HG03457 (cell line): ENCODE measurements around the gene GRIK4.

Experiments used
- ATAC-seq: cut with Tn5 transposase; IDR thresholded peaks from one replicate; pipeline ENCODE4 v1.9.1; 2021; ENCODE audit warnings: moderate number of reproducible peaks; ENCODE audit not compliant: unreplicated experiment

GRIK4 gene

DNA sequence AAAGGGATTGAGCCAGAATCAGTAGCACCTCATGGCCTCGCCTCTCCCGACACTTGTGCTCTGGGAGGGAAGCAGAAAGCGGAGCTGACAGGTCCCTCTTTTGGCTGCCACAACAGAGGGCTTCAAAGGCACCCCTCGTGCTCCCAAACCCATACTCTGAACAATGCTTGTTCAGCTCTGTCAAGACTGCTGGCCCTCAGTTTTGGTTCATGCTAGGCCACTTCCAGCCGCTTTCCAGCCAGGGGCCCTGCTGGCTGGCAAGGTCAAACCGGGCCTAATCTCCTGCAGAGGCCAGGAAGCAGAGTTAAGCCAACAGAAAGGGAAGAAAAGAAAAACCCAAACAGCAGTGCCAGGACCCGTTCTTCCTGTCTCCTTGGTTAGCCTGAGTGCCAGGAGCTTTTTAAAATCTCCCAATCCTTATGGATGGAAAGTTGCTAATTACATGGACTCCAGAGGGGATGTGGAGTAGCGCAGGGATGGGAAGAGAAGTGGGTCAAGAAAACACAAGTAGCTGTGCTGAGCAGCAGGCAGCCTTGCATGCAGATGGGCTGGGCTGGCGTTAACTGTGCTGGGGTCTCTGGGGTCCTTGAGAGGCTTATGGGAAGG lies 150.6 kb downstream of the GRIK4 start:
- no peak for ATAC-seq

DNA sequence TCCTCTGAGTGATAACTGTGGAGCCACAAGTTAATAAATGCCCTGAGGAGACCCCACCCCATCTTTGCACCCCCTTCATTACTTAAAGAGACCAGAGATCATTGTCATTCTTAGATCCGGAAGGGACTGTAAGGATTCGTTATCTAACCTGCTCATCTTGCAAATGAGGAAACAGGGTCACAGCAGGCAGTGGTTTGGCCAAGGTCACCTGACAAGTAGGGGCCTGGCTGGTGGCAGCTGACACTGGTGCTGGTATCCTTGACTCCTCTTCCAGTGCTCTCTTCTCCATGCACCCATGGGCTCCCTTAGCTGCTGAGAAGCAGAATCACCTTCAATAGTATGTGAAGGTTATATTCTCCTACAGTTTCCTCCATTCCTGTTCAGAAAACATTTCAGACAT lies 151.6 kb downstream of the GRIK4 start:
- ATAC-seq: no peak

DNA sequence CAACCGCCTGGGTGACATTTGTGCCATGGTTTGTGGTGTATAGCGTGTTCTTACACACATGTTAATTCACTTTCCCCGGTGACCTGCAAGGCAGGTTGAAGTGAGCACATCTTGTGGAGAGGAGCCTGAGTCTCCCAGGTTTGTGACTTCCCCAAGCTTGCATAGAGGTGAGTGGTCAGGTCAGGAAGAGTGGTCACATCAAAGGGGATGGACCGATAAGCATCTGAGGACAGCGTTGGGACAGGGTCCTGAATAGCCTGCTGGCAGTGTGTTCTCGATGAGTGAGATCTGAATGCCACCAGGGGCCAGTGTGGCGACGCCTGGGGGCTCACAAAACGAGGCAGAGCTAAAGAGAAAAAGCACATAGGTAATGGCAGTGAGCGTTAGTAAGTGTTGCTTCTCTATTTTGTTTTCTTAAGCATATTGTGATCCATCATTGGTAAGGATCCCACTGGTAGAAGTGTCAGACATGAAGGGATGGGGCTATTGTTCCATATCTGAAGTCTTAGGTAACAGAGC lies 154.6 kb downstream of the GRIK4 start:
- no peak for ATAC-seq

DNA sequence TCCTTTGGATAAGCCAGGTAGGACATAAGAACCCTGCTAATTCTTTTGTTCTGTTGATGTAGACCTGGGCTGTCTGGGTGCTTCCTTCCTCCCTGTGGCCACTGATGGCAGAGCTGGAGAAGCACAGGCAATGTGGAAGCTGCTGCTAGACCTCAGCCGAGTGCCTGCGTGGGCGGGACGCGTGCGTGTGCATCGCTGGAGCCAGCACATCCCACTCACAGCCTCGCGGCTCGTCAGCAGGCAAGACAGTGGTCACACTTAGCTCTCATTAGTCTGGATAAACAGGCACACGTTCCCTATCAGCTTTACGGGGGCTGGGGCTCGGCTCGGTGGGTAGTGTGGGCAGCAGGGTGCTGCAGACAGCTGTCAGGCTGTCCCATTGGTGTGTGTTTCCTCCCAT lies 155.7 kb downstream of the GRIK4 start:
- ATAC-seq: no peak

DNA sequence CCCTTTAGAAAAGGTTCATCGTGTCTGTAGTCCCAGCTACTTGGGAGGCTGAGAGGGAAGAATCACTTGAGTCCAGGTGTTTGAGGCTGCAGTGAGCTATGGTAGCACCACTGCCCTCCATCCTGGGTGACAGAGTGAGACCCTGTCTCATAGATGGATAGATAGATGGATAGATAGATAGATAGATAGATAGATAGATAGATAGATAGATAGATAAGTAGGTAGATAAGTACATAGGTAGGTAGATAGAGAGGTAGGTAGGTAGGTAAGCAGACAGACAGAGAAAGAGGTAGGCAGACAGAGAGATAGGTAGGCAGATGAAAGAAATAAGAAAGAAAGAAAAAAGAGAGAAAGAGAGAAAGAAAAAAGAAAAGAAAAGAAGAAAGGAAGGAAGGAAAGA lies 156.4 kb downstream of the GRIK4 start:
- no peak for ATAC-seq

DNA sequence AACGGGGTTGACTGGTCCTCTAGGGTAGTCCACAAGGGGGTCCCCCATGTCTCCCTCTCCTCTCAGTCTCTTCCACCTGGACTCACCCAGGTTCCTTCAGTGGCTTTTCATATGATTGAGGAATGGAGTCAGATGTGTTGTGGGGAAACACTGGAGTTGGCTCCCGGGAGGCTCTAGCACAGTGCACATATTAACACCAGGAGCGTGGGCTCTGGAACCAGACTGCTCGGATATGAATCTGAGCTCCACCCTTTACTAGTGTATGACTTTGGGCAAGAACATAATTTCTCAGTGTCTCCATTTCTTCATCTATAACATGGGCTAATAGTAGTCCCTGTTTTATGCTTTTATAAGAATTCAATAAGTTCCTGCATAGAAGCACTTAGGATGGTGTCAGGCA lies 157.0 kb downstream of the GRIK4 start:
- no peak for ATAC-seq

DNA sequence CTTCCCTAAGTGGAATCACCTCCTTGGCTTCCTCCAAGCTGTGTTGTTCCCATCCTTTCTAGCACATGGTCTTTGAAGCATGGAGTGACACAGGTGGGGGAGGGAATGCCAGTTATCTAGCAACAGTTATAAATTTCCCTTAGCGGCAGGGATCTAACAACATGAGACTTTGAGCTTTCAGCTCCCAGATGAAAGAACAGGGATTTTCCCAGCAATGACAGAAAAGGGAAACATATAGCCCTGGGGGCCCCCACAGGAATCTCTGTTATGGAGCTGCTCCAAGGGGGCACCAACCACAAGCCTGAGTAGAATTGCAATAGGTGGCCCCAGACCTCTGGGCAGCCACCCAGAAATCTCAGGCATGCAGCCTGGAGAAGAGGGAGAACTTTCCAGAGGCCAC lies 163.0 kb downstream of the GRIK4 start:
- ATAC-seq: no peak

DNA sequence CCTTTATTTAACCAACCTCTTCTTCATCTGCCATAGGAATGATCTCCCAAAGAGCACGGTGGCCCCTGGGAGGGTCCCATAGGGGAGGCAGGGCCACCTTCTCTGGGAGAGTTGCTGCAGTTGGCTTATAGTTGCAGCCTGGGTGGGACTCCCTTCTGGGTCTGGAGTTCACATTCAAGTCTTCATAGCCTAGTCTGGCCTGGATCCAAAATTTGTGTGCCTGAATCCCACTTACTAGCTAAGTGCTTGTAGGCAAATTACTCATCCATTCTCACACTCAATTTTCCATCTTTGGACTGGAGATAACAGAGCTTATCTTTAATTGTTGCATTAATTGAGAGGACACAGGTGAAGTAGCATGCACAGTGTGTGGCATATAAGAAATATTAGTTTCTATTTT lies 163.6 kb downstream of the GRIK4 start:
- ATAC-seq: no peak

DNA sequence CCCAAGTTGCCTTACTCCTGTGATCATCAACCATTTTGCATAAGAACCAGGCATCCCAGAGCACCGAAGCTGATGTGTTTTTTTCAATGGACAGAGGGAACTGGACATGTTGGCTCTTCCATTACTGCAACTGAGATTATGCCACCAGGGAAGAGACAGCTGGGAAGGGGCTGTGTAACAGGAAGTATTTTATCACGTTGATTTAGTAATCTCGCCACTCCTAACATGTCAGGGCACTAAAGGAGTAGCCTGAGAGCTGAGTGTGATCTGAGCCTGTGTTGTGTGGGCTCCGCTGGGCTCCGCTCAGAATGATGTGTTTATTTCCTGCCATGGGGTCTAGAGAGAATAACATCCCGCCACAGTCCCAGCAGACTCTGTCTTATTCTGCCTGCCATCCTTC lies 165.4 kb downstream of the GRIK4 start:
- ATAC-seq: no peak

DNA sequence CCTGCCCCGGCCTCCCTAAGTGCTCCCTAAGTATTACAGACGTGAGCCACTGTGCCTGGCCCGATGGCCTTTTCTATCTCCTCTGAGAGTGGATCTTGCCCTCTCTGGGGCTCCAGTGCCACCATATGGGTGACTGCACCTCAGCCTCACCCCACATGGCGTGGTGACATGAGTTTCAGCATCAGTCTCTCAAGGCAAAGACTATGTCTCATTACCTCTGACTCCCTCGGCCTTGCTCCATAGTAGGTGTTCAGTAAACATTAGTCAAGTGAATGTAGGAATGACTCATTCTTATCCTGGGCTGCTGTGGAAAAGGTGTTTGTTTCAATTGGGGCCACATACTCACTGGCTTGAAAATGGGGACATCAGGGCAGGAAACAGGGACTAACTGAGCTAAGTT lies 168.8 kb downstream of the GRIK4 start:
- no peak for ATAC-seq

DNA sequence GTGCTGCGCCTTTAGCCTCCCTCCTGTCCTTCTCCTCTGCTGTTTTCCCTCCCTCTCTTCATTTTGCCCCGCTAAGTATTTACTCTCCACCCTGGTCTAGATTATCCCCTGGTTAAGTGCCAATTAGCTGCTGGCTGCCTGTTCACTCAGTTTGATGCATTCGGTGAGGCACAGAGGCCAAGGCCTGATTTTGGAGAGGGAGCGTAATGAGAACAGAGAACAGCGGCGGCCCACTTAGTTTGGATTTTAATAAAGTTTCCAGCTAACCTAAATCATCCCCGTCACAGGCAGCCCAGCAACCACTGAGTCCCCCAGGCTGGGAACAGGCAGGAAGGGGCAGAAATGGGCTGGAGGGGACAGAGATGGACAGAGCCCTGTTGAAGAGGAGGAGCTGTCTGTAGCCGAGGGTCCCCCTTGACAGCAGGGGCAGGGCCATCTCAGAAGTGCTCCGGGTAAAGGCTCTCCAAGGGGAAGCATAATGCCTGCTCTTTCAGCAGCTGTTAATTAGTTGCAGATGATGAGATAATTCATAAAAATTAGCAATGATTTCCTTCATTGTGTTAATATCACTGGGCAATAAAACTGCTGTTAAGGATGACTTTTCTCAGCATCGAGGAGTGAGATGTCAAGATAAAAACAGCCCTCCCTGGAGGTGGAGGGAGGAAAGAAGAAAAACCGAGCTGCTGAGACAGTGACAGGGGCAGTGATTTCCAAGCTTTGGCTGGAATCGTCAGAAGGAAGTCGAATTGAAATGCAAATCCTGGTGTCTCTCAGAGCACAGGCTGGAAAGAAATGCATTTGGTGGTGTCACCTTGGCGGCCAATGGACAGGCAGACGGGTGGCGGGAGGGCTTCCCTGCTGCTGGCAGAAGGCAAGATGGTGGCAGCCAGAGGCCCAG lies 170.1 kb downstream of the GRIK4 start:
- no peak for ATAC-seq

DNA sequence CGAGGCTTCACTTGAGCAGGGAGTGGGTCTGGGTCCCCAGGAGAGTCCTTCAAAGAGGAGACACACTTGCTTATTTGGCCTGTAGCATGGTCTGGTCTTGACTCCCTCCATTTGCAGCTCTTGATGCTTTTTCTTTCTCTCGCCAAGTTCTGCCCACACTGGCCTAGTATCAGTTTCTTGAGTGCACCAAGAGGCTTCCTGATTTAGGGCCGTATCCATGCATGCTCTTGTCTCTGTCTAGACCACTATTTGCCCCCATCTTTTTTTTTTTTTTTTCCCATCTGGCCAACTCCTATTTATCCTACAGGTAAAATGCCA lies 170.7 kb downstream of the GRIK4 start:
- no peak for ATAC-seq

DNA sequence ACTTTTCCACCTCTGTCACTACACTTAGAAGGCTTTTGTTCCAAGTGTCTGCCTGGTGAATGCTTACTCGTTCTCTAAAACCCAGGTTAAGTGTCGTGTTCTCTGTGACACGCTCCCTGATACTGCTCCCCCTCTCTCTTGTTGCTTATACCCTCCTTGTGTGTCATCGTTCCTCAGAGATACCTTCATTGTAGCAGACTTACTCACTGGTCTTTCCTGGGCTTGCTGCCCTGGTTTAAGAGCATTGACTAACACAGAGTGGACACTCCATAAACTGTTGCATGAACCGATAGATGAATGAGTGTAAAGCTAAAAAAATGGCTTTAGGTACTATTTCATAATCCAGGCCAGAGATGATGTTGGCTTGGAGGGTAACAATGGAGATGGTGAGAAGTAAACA lies 171.3 kb downstream of the GRIK4 start:
- no peak for ATAC-seq

DNA sequence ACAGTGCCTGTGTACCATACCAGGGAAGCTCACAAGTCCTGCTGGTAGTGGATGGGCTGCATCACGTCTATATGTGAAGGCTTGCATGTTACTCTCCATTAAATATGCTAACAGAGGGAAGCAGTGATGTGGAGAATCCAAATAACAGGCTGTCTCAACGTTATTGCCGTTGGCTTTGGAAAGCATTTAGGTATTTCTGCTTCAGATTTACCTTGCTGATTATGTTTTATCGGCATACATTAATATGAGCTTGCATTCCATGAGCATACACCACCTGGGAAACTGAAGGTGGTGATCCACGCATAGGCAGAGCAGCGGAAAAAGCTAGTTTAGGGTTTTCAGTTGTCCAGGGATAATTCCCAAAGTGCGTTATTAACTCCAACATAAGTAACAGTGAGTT lies 175.0 kb downstream of the GRIK4 start:
- no peak for ATAC-seq

DNA sequence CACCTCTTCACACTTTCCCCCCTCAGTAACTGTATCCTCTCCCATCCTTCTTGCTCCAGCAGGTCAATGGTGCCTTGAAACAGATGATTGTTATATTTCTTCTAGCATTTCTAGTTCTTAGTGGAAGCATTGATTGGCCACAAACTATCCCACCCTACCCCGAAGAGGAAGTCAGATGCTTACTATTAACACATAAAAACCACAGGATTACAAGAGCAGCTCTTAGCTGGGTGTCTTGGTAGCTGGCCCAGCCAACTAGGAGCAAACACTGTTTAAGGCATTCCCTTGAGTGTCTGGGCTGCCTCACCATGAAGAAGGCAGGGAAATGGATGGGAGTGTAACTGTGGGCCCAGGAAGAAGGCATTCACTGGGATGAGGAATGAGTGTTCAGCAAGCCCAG lies 176.6 kb downstream of the GRIK4 start:
- ATAC-seq: no peak

DNA sequence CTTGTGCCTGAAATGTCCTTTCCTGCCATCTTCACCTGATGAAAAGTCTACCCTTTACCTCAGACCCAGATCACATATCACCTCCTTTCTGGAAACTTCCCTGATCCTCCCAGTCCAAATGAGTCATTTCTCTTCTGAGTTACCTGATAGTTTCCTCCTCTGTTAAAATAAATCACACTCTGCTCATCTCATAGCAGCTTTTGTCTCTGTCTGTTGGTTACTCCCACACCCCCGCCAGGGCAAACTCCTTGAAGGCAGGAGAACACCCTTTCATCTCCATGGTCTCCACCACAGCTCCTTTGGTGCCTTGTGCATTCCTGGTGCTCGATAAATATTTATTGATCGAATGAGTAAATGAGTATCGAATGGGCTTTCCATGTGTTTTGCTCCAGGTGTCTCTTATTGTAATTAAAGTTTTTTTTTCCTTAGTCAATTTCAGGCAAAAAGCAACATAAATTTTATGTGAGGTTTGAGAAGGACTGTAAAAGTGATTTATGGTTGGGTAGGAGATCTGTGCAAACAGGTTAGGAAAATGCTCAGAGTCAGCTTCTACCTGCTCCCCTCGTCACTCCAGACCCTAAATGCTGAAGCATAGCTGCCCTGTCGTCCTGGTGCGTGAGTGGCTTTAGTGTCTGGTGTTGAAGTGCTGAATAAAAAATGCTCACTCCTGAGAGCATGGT lies 178.2 kb downstream of the GRIK4 start:
- ATAC-seq: no peak

DNA sequence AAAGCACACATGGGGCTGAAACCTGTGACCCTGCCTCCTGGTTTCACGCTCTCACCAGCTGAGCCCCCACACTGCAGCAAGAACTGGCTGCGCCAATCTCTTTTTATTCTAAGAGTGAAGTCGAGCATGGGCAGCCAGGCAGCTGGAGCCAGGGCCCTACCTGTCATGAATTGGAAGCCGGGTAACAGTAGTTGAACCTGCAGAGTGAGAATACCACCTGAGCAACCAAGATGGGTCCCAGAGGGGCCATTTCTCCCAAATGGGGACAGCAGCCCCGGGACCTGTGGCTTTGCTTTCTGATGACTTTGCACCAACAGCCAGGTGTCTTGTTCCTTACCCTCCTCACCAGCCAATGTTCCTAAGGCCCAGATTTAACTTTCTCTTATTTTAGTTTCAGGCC lies 178.9 kb downstream of the GRIK4 start:
- no peak for ATAC-seq

DNA sequence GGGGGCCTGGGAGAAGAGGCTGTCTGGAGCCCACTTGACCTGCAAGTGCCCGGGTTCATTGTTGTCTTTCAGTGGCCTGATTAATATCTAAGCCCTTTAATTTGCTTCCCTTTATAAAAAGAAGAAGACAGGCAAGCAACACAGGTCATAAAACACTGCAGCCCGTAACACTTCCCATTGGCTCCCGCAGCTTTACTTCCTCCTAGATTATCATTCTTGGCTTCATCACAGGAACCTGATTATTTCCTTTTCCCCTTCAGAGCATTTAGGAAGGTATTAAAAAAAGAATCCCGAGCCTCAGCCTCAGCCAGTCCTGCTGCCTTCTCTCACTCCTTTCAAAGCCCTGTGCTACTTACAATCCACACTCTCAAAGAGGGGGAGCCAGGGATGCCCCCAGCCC lies 183.2 kb downstream of the GRIK4 start:
- ATAC-seq: no peak

DNA sequence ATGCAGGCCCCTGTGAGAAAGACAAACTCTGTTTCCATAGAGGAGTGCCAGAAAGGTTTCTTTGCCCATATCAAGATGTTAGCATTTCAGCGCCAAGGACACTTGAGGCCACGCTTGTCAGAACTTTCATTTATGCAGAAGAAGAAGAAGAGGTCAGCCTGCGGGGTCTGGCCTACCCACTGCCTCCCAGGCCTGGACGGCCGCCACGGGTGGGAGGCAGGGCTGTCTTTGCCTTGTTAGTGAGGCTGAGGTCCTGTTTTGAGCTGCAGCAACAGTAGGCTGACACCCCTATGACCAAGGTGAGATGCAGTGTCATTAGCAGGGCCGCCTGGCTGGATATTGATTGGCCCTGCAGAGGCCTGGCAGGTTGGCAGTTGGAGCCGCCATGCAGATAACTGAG lies 183.9 kb downstream of the GRIK4 start:
- ATAC-seq: no peak

DNA sequence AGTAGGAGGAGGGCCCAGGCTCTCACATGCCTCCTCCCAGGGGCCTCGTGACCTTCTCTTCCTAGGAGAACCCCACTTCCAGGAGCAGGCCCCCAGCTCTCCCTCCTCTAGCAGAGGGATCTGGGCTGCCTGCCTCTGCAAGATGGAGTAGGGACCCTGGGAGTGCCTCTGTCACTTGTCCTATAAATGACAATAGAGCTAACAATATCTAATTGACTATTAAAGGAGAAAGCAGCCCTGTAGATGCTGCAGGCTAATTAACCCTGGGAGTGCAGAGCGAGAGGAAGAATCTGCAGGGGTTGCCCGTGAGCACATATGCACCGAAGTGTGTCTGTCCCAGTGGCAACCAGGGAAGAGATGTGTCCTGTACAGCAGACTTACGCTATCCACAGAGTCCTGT lies 184.4 kb downstream of the GRIK4 start:
- ATAC-seq: no peak

DNA sequence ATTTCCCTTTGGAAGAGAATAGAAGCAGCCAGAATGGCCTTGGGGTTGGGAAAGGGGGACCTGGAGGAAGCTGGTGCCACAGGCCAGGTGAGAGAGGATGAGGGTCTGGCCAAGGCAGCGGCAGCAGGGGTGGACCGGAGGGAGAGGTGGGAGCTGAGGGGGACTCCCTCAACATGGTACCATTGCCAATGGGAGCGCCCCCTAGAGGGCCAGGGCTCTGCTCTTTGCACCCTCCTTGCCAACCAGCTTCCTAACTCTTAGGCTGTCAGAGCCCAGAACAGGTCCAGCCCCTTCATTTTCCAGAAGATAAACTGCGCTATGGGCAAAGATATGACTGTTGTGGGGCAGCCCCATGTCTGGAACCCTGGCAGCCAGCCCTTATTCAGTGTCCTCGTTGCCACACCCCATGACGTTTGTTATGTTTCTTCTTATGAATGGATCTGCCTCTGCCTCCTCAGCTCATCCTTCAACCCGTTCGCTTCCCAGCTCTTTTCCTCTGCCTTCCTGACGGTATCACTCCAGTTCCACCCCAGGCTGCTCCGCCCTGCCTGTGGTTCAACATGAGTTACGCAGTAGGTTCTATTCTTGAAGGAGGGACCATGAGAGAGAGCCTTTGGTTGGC lies 185.2 kb downstream of the GRIK4 start:
- no peak for ATAC-seq

DNA sequence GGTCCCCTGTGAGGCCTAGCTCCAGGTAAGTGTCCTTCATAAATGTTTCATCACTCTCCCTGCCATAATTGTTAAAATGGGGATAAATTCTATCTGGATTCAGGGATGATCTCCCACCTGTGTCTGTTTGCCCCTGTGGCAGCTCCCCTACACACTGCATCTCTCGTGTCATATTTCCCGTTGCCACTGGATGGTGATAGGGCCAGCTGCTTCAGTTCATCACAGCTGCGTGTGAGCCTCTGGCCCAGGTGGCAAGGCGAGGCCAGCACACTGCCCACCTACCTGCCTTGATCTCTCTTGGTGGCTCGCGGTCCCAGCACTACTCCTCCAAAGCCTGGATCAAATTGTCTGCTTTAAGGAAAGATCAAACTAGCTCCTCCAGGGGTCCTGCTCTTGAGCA lies 187.4 kb downstream of the GRIK4 start:
- ATAC-seq: no peak
